ENCODE data around the gene CIC. TPM values are rescaled to one million over a fixed set of nuclear protein-coding genes. Genes with fewer than 3 reads are reported as not detected.

Gene CIC
- total RNA-seq, 2 donors from 2014 or later: 90.1 to 95.0 TPM

GRCh38 chr19:42343344-42344110 lies 74.5 kb downstream of the CIC start:
- H3K36me3 Mint-ChIP-seq (ENCODE audit: insufficient read depth in 2 of 2): peaks cover 0 to under 1% of the 10 kb centered on the region in 2 donors
- H3K27me3 Mint-ChIP-seq (ENCODE audit: low read depth): no peaks in the 10 kb centered on the region
- H3K4me1 Mint-ChIP-seq (ENCODE audit: low read depth): peaks cover 5% of the 10 kb centered on the region
- no peak overlapping the region for H3K27ac Mint-ChIP-seq
- no peaks in the 10 kb centered on the region for H3K9me3 Mint-ChIP-seq
- DNase-seq (no peak), ATAC-seq (replicated peaks in 1 of 2) (no peak)
- H3K4me3 Mint-ChIP-seq: no peak overlapping the region

GRCh38 chr19:42344336-42344893 lies 75.4 kb downstream of the CIC start:
- DNase-seq (no peak), ATAC-seq (replicated peaks in 1 of 2) (no peak)
- Mint-ChIP-seq H3K4me1 (ENCODE audit: low read depth) (peaks cover 3% of the 10 kb centered on the region), H3K9me3 (no peaks in the 10 kb centered on the region), H3K4me3 (no peak overlapping the region), H3K27me3 (ENCODE audit: low read depth) (no peaks in the 10 kb centered on the region), H3K27ac (no peak overlapping the region), H3K36me3 (ENCODE audit: insufficient read depth in 2 of 2) (no peaks in the 10 kb centered on the region)

Other genes with a start within 250 kb of the CIC start
- gene GRIK5, start 199.0 kb upstream of the CIC start, total RNA-seq: 1 to 10 TPM; 1.1 to 3.8 TPM
- 10 to 100 TPM; 11.5 to 12.2 TPM for gene ZNF574, start 193.1 kb upstream of the CIC start, total RNA-seq
- gene POU2F2, start 136.8 kb upstream of the CIC start, total RNA-seq: 10 to 100 TPM; 45.0 to 56.0 TPM
- 10 to 100 TPM; 28.8 to 31.6 TPM for gene DEDD2, start 51.6 kb upstream of the CIC start, total RNA-seq
- gene ZNF526, start 48.9 kb upstream of the CIC start, total RNA-seq: 10 to 100 TPM; 11.4 to 11.9 TPM
- 10 to 100 TPM; 39.6 to 43.2 TPM for gene GSK3A, start 26.6 kb upstream of the CIC start, total RNA-seq
- gene ERF, start 14.1 kb upstream of the CIC start, total RNA-seq: 10 to 100 TPM; 65.7 to 75.6 TPM
- gene PRR19, start 32.9 kb downstream of the CIC start, total RNA-seq: under 1 TPM; 0.29 to 0.86 TPM
- gene PAFAH1B3, start 33.4 kb downstream of the CIC start, total RNA-seq: 10 to 100 TPM; 36.7 to 37.6 TPM
- gene TMEM145, start 44.1 kb downstream of the CIC start, total RNA-seq: 1 to 10 TPM in 1 of 2 donors, under 1 TPM in 1; 0.67 to 1.6 TPM
- 10 to 100 TPM in 1 of 2 donors, 1 to 10 TPM in 1; 9.7 to 14.0 TPM for gene MEGF8, start 56.4 kb downstream of the CIC start, total RNA-seq
- 1 to 10 TPM in 1 of 2 donors, under 1 TPM in 1; 0.53 to 2.1 TPM for gene CNFN, start 121.0 kb downstream of the CIC start, total RNA-seq
- 10 to 100 TPM; 46.5 to 53.8 TPM for gene LIPE, start 158.1 kb downstream of the CIC start, total RNA-seq
- not detected for gene CXCL17, start 173.7 kb downstream of the CIC start, total RNA-seq

All from activated T-cell treated with anti-CD3 and anti-CD28 coated beads, Interleukin-2, amount 50 U/mL, for 72 hours (primary cell).